OCI-LY1 (cell line): ENCODE data around the gene ABHD17C.

Experiments
- H2AFZ ChIP-seq: fragments of 200-600 bp; sonication (generic), shearing (Covaris generic); 2 replicates; pipeline ENCODE4 v1.6.0; 2014; ENCODE audit warnings: antibody characterized with exemption, mild to moderate bottlenecking, low read length
- H3F3A ChIP-seq: fragments of 200-600 bp; sonication (generic), shearing (Covaris generic); 2 replicates; pipeline ENCODE4 v1.6.0; 2014; ENCODE audit warnings: mild to moderate bottlenecking, antibody characterized with exemption, low read length, moderate library complexity; ENCODE audit not compliant: insufficient read depth
- H3K27ac ChIP-seq: fragments of 200-600 bp; sonication (generic); 2 replicates; pipeline ENCODE4 v1.5.1; 2014; ENCODE audit warnings: low read length, mixed run types, mild to moderate bottlenecking, low read depth; ENCODE audit not compliant: poor library complexity, severe bottlenecking
- H3K27me3 ChIP-seq: fragments of 200-600 bp; sonication (generic); 2 replicates; pipeline ENCODE4 v1.6.0; 2014; ENCODE audit warnings: antibody characterized with exemption, mild to moderate bottlenecking, low read length, moderate library complexity; ENCODE audit not compliant: insufficient read depth
- H3K36me3 ChIP-seq: fragments of 200-600 bp; sonication (generic); 2 replicates; pipeline ENCODE4 v1.6.1; 2014; ENCODE audit warnings: mild to moderate bottlenecking, antibody characterized with exemption, low read length, moderate library complexity, mixed read lengths; ENCODE audit not compliant: insufficient read depth
- H3K4me1 ChIP-seq: fragments of 200-600 bp; sonication (generic); 2 replicates; pipeline ENCODE4 v1.5.1; 2014; ENCODE audit warnings: mild to moderate bottlenecking, low read length, moderate library complexity; ENCODE audit not compliant: insufficient read depth, severe bottlenecking
- H3K4me2 ChIP-seq: fragments of 200-600 bp; sonication (generic), shearing (Covaris generic); 2 replicates; pipeline ENCODE4 v1.6.1; 2014; ENCODE audit warnings: low read length
- H3K4me3 ChIP-seq: fragments of 200-600 bp; sonication (generic); 2 replicates; pipeline ENCODE4 v1.5.1; 2014; ENCODE audit warnings: low read length, low read depth, mild to moderate bottlenecking, mixed read lengths; ENCODE audit not compliant: poor library complexity, severe bottlenecking
- H3K79me2 ChIP-seq: fragments of 200-600 bp; shearing (Covaris generic); 2 replicates; pipeline ENCODE4 v1.6.1; 2016; ENCODE audit warnings: mixed run types, low read length, mixed read lengths; ENCODE audit not compliant: insufficient read depth
- H3K9ac ChIP-seq: fragments of 200-600 bp; sonication (generic), shearing (Covaris generic); 2 replicates; pipeline ENCODE4 v1.6.1; 2014; ENCODE audit warnings: mild to moderate bottlenecking, low read length, mixed read lengths
- H3K9me2 ChIP-seq: fragments of 200-600 bp; sonication (generic), shearing (Covaris generic); 2 replicates; pipeline ENCODE4 v1.6.1; 2014; ENCODE audit warnings: low read depth, mild to moderate bottlenecking, low read length, mixed read lengths
- H3K9me3 ChIP-seq: fragments of 200-600 bp; shearing (Covaris generic); 2 replicates; pipeline ENCODE4 v1.6.1; 2014; ENCODE audit warnings: low read length, mixed read lengths
- H4K20me1 ChIP-seq: fragments of 200-600 bp; sonication (generic), shearing (Covaris generic); 2 replicates; pipeline ENCODE4 v1.6.0; 2016; ENCODE audit warnings: mild to moderate bottlenecking, low read length; ENCODE audit not compliant: insufficient read depth
- CTCF ChIP-seq: fragments of 200-600 bp; sonication (generic), shearing (Covaris generic); IDR thresholded peaks from 2 replicates; pipeline ENCODE4 v1.5.1; 2017; ENCODE audit warnings: mild to moderate bottlenecking, antibody characterized with exemption, low read length, moderate library complexity, mixed read lengths
- EZH2 ChIP-seq: fragments of 200-600 bp; sonication (generic), shearing (Covaris generic); IDR thresholded peaks from 2 replicates; pipeline ENCODE4 v1.8.0; 2017; ENCODE audit warnings: borderline replicate concordance, mixed run types, mild to moderate bottlenecking, antibody characterized with exemption, low read length, moderate library complexity, mixed read lengths

ABHD17C gene

GRCh38 chr15:80789296-80789695, 94.2 kb downstream of the ABHD17C start:
- H3K9ac ChIP-seq, result no peak overlapping the region
- no peak for TF ChIP-seq CTCF
- no peak for TF ChIP-seq EZH2
- H2AFZ ChIP-seq, result no peak overlapping the region
- H3K36me3 ChIP-seq, result no peaks in the 10 kb centered on the region
- H3K79me2 ChIP-seq, result no peaks in the 10 kb centered on the region
- H3K4me1 ChIP-seq, result peaks cover 17% of the 10 kb centered on the region
- H4K20me1 ChIP-seq, result no peaks in the 10 kb centered on the region
- no peaks in the 10 kb centered on the region for H3K9me2 ChIP-seq
- no peak overlapping the region for H3K4me3 ChIP-seq
- H3K4me2 ChIP-seq, result no peak overlapping the region
- H3K9me3 ChIP-seq, result no peaks in the 10 kb centered on the region
- no peaks in the 10 kb centered on the region for H3F3A ChIP-seq
- H3K27ac ChIP-seq, result no peak overlapping the region
- H3K27me3 ChIP-seq, result no peaks in the 10 kb centered on the region

- Histone ChIP-seq H3K27ac (peak overlapping the region; percentile 37), H3K4me1 (peaks cover 17% of the 10 kb centered on the region), H2AFZ (no peak overlapping the region), H4K20me1 (no peaks in the 10 kb centered on the region), H3K4me3 (no peak overlapping the region), H3K4me2 (no peak overlapping the region), H3K36me3 (no peaks in the 10 kb centered on the region), H3K9me3 (no peaks in the 10 kb centered on the region), H3K9ac (no peak overlapping the region), H3K9me2 (no peaks in the 10 kb centered on the region), H3F3A (no peaks in the 10 kb centered on the region), H3K27me3 (no peaks in the 10 kb centered on the region), H3K79me2 (no peaks in the 10 kb centered on the region)
- TF ChIP-seq EZH2, result no peak
- TF ChIP-seq CTCF, result no peak
These were observed 94.7 kb downstream of the ABHD17C start for GRCh38 chr15:80789796-80790195.

GRCh38 chr15:80790236-80790635, 95.1 kb downstream of the ABHD17C start:
- Histone ChIP-seq H3K79me2 (no peaks in the 10 kb centered on the region), H3K9me3 (no peaks in the 10 kb centered on the region), H3K9ac (no peak overlapping the region), H4K20me1 (no peaks in the 10 kb centered on the region), H3K27ac (peak overlapping the region; percentile 37), H3K9me2 (no peaks in the 10 kb centered on the region), H3K36me3 (no peaks in the 10 kb centered on the region), H3K4me3 (no peak overlapping the region), H3K4me2 (no peak overlapping the region), H2AFZ (no peak overlapping the region), H3K27me3 (no peaks in the 10 kb centered on the region), H3K4me1 (peaks cover 17% of the 10 kb centered on the region), H3F3A (no peaks in the 10 kb centered on the region)
- no peak for TF ChIP-seq CTCF
- TF ChIP-seq EZH2, result no peak
